ENCODE results near the gene STH.

STH gene

DNA sequence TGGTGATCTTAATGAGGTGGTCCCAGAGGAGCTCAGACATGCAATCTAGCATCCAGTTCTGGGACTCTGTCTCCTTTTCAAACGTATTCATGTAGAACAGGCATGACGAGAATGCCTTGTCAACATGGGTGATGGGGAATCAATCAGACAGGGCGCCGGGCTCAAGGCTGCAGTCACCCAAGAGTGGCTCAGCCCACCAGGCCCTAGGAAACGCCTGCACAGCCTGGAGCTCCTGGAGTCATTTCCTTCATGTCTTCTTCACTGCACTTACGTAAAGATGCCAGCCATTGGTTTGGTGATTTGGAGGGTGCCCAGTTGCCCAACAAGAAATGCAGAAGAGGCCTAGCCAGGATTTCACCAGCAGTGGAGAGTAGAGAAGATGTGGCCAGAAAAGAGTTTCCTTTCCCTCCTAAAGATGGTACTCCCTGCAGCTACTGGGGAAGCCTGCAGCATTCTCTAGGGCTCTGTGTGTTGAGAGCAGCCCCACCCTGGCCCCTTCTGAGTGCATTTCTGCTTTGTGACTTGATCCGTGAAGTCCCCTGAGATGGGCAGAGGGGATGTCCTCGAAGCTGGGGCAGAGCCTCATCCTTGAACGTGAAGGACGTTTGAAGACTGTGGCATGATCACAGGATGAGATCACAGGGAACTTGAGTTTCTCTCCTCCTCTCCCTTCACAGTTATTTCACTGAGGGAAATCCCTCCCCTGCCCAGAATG, 24.0 kb upstream of the STH start:
- TF ChIP-seq, protein P1, sequence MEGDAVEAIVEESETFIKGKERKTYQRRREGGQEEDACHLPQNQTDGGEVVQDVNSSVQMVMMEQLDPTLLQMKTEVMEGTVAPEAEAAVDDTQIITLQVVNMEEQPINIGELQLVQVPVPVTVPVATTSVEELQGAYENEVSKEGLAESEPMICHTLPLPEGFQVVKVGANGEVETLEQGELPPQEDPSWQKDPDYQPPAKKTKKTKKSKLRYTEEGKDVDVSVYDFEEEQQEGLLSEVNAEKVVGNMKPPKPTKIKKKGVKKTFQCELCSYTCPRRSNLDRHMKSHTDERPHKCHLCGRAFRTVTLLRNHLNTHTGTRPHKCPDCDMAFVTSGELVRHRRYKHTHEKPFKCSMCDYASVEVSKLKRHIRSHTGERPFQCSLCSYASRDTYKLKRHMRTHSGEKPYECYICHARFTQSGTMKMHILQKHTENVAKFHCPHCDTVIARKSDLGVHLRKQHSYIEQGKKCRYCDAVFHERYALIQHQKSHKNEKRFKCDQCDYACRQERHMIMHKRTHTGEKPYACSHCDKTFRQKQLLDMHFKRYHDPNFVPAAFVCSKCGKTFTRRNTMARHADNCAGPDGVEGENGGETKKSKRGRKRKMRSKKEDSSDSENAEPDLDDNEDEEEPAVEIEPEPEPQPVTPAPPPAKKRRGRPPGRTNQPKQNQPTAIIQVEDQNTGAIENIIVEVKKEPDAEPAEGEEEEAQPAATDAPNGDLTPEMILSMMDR (IDR thresholded peaks at IDR 0.05; ENCODE audit: low read depth, low read length): no peak
- no peak for DNase-seq (ENCODE audit: extremely low read depth, low read depth)

DNA sequence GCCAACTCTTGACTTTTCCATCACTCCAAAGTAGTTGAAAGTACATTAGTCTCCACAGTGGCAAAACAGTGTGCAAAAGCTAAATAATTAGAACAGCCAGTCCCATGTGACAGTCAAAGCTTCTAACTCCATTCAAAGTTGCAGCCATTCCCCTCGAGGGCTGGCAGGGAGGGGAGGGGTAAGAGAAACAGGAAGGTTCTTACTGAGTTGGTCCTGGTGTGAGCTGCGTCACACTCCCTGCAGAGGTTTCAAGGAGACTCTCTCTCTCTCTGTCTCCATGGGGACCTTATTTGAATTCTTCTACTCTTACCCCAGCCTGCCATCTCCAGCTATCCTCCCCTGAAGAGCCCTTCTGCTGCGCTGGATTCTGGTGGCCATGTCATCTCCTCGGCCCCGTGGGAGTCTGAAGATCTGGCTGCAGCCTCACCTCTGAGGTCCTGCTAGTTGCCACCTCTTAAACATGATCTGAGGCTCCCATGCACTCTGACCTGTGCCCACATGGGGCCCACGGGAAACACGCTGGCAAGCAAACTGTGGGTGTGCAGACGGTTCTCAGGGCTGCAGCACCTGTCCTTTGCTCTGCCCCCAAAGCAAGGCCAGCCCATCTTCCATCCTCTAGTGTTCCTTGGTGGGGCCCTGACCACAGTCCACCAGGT, 23.3 kb upstream of the STH start:
- no peak for DNase-seq (ENCODE audit: extremely low read depth, low read depth)

DNA sequence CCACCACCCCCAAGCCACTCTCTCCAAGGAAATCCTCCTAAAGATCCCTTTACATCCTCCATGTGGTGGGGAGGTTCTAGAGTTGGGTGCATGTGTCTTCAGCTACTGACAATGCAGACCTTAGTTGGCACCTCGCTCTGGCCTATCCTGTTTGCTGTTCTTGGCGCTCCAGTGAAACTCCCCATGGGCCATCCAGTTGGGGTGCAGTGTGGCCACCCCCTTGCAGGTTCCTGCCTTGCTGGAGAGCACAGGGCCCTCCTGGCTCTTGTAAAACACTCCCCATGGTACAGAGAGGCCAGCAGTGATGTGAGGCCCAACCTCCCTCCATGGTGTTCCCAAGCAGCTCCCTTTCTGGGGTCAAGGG, 22.7 kb upstream of the STH start:
- no peak for DNase-seq (ENCODE audit: extremely low read depth, low read depth)
- TF ChIP-seq, protein P1 (IDR thresholded peaks at IDR 0.05; ENCODE audit: low read depth, low read length): no peak

More for the DNA sequence above, 23.3 kb upstream of the STH start:
- TF ChIP-seq, protein P1 (IDR thresholded peaks at IDR 0.05; ENCODE audit: low read depth, low read length): no peak

DNA sequence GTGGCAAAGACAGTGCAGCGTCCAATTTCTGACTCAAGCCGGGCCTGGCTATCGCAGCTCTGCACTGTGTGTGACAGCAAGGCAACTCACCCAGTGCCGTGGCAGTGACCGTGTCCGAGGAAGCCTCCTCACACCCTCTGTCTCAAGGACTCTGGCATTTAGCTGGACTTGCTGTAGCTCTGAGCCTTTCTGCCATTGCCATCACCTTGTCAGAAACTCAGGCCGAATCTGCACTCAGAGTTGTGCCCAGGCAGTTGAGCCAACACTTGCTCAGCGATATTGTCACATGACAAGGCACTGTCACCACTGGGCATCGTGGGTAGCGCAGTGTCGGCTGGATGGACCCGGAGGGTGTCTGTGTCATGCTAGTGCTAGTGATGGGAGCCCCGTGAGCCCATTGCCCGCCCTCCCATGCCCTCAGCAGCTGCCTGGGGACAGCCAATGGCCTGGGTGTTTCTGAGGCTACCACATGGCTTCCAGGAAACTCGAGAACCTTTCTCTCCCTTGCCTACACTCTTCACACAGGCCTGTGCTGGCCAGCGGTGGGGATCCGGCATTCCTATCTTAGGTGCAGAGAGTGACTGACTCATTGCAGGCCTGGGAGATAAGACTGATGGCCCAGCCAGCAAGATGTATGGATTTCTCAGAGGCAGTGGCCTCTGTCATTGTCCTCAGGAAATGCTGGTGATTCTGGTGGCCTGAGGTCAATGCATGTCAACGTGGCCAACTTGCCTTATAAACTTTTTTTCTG, 22.1 kb upstream of the STH start:
- DNase-seq (ENCODE audit: extremely low read depth, low read depth): no peak
- TF ChIP-seq, protein P1 (IDR thresholded peaks at IDR 0.05; ENCODE audit: low read depth, low read length): no peak

DNA sequence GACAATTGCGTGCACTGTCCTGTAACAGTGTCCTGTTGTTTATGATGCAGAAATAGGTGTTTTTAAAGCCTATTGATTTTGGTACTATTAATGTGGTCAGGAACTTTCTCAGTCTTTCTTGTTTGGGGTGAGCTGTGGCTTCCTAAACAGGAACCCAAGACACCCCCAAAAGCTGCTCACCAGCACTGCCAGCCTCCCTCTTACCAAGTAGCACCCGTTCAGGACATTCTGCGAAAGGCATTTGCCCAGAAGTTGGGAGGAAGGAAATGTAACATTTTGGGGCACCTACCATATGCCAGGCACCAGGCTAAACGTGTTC, 21.6 kb upstream of the STH start:
- TF ChIP-seq, protein P1 (IDR thresholded peaks at IDR 0.05; ENCODE audit: low read depth, low read length): no peak
- no peak for DNase-seq (ENCODE audit: extremely low read depth, low read depth)

DNA sequence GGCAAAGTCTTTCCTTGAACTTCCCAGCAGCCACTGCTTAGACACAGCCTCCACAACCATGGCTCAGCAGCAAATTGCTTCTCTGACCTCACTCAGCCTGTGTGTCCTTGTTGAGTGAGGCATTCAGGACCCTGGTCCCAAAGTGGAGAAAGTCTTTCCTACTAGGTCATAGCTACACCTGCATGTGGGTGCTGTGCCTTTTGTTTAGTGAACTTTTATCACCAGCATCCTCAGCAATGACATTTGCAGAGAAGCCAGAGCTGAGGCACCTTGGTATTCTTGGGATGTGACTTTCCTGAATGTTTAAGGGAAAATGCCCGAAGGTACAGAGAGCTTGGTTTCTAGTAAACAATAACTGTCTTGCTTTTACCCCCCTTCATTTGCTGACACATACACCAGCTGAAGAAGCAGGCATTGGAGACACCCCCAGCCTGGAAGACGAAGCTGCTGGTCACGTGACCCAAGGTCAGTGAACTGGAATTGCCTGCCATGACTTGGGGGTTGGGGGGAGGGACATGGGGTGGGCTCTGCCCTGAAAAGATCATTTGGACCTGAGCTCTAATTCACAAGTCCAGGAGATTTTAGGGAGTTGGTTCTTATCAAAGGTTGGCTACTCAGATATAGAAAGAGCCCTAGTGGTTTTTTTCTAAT, 20.9 kb upstream of the STH start:
- no peak for DNase-seq (ENCODE audit: extremely low read depth, low read depth)
- TF ChIP-seq, protein P1 (IDR thresholded peaks at IDR 0.05; ENCODE audit: low read depth, low read length): no peak

All from AG09319 (cell line).